Stimulated activated CD4-positive, alpha-beta T cell treated with anti-CD3 and anti-CD28 coated beads, Interleukin-2, amount 100 ng/mL, for 24 hours (primary cell): ENCODE results near the gene IRF4.

Source experiments
- DNase-seq, 2 donors: peaks; one replicate each; pipeline ENCODE4 v3.0.0-alpha.2; 2020

IRF4 gene

GRCh38 chr6:445571-446417 lies 54.2 kb downstream of the IRF4 start:
- no peak for DNase-seq

- peak; percentile 93 for DNase-seq
Observed at GRCh38 chr6:446418-447366, 55.1 kb downstream of the IRF4 start.

- DNase-seq, result peak; percentile 55
Observed at GRCh38 chr6:447381-448165, 56.0 kb downstream of the IRF4 start.

GRCh38 chr6:448296-449056 lies 56.9 kb downstream of the IRF4 start:
- no peak for DNase-seq

- DNase-seq, result no peak
Observed at GRCh38 chr6:449057-449430, 57.5 kb downstream of the IRF4 start.

- DNase-seq, result no peak
Observed at GRCh38 chr6:449486-450419, 58.2 kb downstream of the IRF4 start.

GRCh38 chr6:451336-451735 lies 59.8 kb downstream of the IRF4 start:
- DNase-seq, result no peak

GRCh38 chr6:451847-452246 lies 60.3 kb downstream of the IRF4 start:
- DNase-seq, result no peak

- no peak for DNase-seq
Observed at GRCh38 chr6:452301-453067, 60.9 kb downstream of the IRF4 start.

GRCh38 chr6:453152-453551 lies 61.6 kb downstream of the IRF4 start:
- DNase-seq, result no peak

GRCh38 chr6:454148-454991 lies 62.8 kb downstream of the IRF4 start:
- DNase-seq, result no peak

- peak; percentile 51 to 65 for DNase-seq
Observed at GRCh38 chr6:455006-455585, 63.5 kb downstream of the IRF4 start.

- DNase-seq, result no peak
Observed at GRCh38 chr6:455835-456234, 64.3 kb downstream of the IRF4 start.

GRCh38 chr6:456358-456867 lies 64.9 kb downstream of the IRF4 start:
- DNase-seq, result no peak

GRCh38 chr6:456887-457286 lies 65.3 kb downstream of the IRF4 start:
- no peak for DNase-seq
